ENCODE data around the gene CYP4V2. TPM values are rescaled to one million over a fixed set of nuclear protein-coding genes. Genes with fewer than 3 reads are reported as not detected.

CYP4V2 gene
- total RNA-seq, 1 experiment from 2014 or later: 8.6 TPM

DNA sequence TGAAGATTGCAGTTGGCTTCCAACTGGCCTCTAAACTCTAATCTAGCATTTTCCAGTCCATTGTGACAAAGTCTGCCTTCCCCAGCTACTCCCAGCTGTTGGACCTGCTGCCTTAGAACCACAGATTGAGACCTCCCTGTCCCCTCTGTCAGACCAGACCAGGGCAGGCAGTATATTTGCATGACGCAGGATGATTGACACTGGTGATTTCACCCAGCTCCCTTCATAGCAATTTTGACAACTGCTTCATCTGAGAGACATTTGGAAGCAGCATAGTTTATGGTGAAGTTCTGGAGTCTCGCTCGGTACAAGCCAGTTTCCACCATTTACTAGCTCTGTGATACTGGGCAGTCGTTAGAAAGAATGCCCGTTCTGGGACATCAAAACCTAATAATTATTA, 2.5 kb downstream of the CYP4V2 start (continued):
- TF ChIP-seq, protein P1, sequence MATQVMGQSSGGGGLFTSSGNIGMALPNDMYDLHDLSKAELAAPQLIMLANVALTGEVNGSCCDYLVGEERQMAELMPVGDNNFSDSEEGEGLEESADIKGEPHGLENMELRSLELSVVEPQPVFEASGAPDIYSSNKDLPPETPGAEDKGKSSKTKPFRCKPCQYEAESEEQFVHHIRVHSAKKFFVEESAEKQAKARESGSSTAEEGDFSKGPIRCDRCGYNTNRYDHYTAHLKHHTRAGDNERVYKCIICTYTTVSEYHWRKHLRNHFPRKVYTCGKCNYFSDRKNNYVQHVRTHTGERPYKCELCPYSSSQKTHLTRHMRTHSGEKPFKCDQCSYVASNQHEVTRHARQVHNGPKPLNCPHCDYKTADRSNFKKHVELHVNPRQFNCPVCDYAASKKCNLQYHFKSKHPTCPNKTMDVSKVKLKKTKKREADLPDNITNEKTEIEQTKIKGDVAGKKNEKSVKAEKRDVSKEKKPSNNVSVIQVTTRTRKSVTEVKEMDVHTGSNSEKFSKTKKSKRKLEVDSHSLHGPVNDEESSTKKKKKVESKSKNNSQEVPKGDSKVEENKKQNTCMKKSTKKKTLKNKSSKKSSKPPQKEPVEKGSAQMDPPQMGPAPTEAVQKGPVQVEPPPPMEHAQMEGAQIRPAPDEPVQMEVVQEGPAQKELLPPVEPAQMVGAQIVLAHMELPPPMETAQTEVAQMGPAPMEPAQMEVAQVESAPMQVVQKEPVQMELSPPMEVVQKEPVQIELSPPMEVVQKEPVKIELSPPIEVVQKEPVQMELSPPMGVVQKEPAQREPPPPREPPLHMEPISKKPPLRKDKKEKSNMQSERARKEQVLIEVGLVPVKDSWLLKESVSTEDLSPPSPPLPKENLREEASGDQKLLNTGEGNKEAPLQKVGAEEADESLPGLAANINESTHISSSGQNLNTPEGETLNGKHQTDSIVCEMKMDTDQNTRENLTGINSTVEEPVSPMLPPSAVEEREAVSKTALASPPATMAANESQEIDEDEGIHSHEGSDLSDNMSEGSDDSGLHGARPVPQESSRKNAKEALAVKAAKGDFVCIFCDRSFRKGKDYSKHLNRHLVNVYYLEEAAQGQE (IDR thresholded peaks at IDR 0.05; ENCODE audit: low read depth): no peak
- TF ChIP-seq, protein P2, sequence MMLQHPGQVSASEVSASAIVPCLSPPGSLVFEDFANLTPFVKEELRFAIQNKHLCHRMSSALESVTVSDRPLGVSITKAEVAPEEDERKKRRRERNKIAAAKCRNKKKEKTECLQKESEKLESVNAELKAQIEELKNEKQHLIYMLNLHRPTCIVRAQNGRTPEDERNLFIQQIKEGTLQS (IDR thresholded peaks at IDR 0.05): no peak
- TF ChIP-seq EGR1 (IDR thresholded peaks at IDR 0.05; ENCODE audit: low read depth): no peak

DNA sequence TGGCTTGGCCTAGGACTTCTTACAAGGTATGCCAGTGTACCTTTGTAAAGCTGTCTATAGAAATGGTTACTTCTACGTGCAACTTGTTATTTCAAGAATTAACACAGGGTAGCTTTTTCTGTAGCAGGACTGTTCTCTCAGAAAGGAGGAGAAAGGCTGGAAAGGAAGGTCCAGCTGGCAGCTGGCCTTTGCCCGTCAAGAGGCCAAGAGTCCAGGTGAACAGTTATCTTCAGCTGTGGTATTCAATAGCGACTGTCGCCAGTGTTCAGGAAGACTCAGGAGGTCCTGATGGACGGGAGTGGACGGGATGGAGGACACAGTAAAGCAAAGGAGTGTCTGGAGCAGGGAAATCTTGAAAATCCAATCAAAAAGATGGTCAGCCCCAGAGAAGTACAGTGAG, 4.7 kb downstream of the CYP4V2 start:
- H2AFZ ChIP-seq (ENCODE audit: low read depth, low read length, poor library complexity, severe bottlenecking): no peak overlapping the region
- peaks cover 7% of the 10 kb centered on the region in 2 experiments; a peak in 3 of 4 replicates for H3K4me1 ChIP-seq (ENCODE audit: control insufficient read depth in 1 of 2, insufficient read depth in 2 of 2, low read length in 2 of 2)
- no peaks in the 10 kb centered on the region for H3K9me2 ChIP-seq (ENCODE audit: insufficient read depth)
- CTCF ChIA-PET: no interaction called here
- no peak overlapping the region for H3K4me3 ChIP-seq (replicated peaks in 1 of 2; ENCODE audit: low read depth in 1 of 2, low read length in 2 of 2)
- no peaks in the 10 kb centered on the region for H3K9me3 ChIP-seq (ENCODE audit: control insufficient read depth in 1 of 2, insufficient read depth in 1 of 2, low read depth in 1 of 2, low read length in 2 of 2)
- RAD21 ChIA-PET (ENCODE audit: low non-redundant PET in 1 of 2, low total read pairs in 2 of 2, uncharacterized antibody in 2 of 2, unreplicated experiment in 2 of 2): no interaction called here
- H3K27me3 ChIP-seq (ENCODE audit: insufficient read depth, low read length): no peaks in the 10 kb centered on the region
- no peak overlapping the region for H3K27ac ChIP-seq (ENCODE audit: low read depth, low read length)
- DNase-seq (ENCODE audit: low read depth, low spot score): no peak
- POLR2A ChIA-PET: no interaction called here
- intact Hi-C loops (cut with micrococcal nuclease): no loop called here
- no peak for TF ChIP-seq POLR2A (IDR thresholded peaks at IDR 0.05; ENCODE audit: borderline replicate concordance, extremely low read depth, insufficient read depth, insufficient read length)
- TF ChIP-seq, protein P3, sequence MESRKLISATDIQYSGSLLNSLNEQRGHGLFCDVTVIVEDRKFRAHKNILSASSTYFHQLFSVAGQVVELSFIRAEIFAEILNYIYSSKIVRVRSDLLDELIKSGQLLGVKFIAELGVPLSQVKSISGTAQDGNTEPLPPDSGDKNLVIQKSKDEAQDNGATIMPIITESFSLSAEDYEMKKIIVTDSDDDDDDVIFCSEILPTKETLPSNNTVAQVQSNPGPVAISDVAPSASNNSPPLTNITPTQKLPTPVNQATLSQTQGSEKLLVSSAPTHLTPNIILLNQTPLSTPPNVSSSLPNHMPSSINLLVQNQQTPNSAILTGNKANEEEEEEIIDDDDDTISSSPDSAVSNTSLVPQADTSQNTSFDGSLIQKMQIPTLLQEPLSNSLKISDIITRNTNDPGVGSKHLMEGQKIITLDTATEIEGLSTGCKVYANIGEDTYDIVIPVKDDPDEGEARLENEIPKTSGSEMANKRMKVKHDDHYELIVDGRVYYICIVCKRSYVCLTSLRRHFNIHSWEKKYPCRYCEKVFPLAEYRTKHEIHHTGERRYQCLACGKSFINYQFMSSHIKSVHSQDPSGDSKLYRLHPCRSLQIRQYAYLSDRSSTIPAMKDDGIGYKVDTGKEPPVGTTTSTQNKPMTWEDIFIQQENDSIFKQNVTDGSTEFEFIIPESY (IDR thresholded peaks at IDR 0.05; ENCODE audit: extremely low read depth, insufficient replicate concordance, low read length): no peak
- TF ChIP-seq YY1 (IDR thresholded peaks at IDR 0.05; ENCODE audit: extremely low read depth, insufficient replicate concordance, low read depth, low read length): no peak
- TF ChIP-seq SRF (IDR thresholded peaks at IDR 0.05; ENCODE audit: low read depth): no peak
- TF ChIP-seq, protein P4, sequence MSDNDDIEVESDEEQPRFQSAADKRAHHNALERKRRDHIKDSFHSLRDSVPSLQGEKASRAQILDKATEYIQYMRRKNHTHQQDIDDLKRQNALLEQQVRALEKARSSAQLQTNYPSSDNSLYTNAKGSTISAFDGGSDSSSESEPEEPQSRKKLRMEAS (IDR thresholded peaks at IDR 0.05): no peak
- TF ChIP-seq, protein P5, sequence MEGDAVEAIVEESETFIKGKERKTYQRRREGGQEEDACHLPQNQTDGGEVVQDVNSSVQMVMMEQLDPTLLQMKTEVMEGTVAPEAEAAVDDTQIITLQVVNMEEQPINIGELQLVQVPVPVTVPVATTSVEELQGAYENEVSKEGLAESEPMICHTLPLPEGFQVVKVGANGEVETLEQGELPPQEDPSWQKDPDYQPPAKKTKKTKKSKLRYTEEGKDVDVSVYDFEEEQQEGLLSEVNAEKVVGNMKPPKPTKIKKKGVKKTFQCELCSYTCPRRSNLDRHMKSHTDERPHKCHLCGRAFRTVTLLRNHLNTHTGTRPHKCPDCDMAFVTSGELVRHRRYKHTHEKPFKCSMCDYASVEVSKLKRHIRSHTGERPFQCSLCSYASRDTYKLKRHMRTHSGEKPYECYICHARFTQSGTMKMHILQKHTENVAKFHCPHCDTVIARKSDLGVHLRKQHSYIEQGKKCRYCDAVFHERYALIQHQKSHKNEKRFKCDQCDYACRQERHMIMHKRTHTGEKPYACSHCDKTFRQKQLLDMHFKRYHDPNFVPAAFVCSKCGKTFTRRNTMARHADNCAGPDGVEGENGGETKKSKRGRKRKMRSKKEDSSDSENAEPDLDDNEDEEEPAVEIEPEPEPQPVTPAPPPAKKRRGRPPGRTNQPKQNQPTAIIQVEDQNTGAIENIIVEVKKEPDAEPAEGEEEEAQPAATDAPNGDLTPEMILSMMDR (IDR thresholded peaks at IDR 0.05 in 2 of 3, conservative IDR thresholded peaks at IDR 0.05 in 1 of 3; ENCODE audit: borderline replicate concordance in 1 of 3, insufficient read depth in 1 of 3, low read depth in 2 of 3, low read length in 2 of 3): no peak
- H3K36me3 ChIP-seq (ENCODE audit: control insufficient read depth in 1 of 2, insufficient read depth in 2 of 2, low read length in 2 of 2): no peaks in the 10 kb centered on the region
- no peaks in the 10 kb centered on the region for H4K20me1 ChIP-seq (ENCODE audit: insufficient read depth)
- no peak overlapping the region for H3K4me2 ChIP-seq (ENCODE audit: low read length)
- H3K9ac ChIP-seq (ENCODE audit: low read length): no peak overlapping the region
- no peak for ATAC-seq
- peaks cover 7% of the 10 kb centered on the region for H3K79me2 ChIP-seq (ENCODE audit: insufficient read depth, low read length)
- BruUV-seq (replicated peaks): no TSS peak

All from HCT116 (cell line).